Upper lobe of right lung (tissue), 1 donor: ENCODE results near the gene KDM1A. TPM values are rescaled to one million over a fixed set of nuclear protein-coding genes. Genes with fewer than 3 reads are reported as not detected.

Source experiments
- ATAC-seq: fragments of 200-7000 bp; cut with Tn5 transposase; one replicate; pipeline ENCODE4 v1.9.1; 2020; ENCODE audit warnings: mild to moderate bottlenecking, moderate library complexity
- DNase-seq: peaks from one replicate; pipeline ENCODE4 v3.0.0-alpha.2; 2020
- H3K27ac ChIP-seq: fragments of 200-600 bp; one replicate; pipeline ENCODE4 v1.8.0; 2022
- H3K27me3 ChIP-seq: fragments of 200-600 bp; one replicate; pipeline ENCODE4 v1.8.0; 2022; ENCODE audit warnings: mild to moderate bottlenecking
- H3K36me3 ChIP-seq: fragments of 200-600 bp; one replicate; pipeline ENCODE4 v1.8.0; 2022
- H3K4me1 ChIP-seq: fragments of 200-600 bp; one replicate; pipeline ENCODE4 v1.8.0; 2022
- H3K4me3 ChIP-seq: fragments of 200-600 bp; one replicate; pipeline ENCODE4 v1.8.0; 2022; ENCODE audit warnings: mild to moderate bottlenecking
- H3K9me3 ChIP-seq: fragments of 200-600 bp; one replicate; pipeline ENCODE4 v1.8.0; 2022
- CTCF ChIP-seq: fragments of 200-600 bp; IDR thresholded peaks from one replicate; pipeline ENCODE4 v1.8.0; 2022; ENCODE audit warnings: antibody characterized with exemption
- intact Hi-C: fragments of 100-400 bp; cut with DNase I; formaldehyde crosslinking; loops from one replicate; pipeline ENCODE4 v1.11.0; 2022
- long read RNA-seq: library from polyadenylated mRNA; unstranded; transcript quantifications from one replicate; pipeline ENCODE4 v2.0.0, GENCODE V29; 2021
- total RNA-seq: library from RNA; stranded (reverse); fragmentation: NEBNext Ultra II Directional; extraction: Animal tissue kit (Norgen Biotek cat#: 25700); gene quantifications from one replicate; pipeline ENCODE4 v1.2.1, GENCODE V29; 2021
- donor health status: DM: no; HTN: yes; CAD: no; lungs with severe emphysema.

The KDM1A gene
- total RNA-seq: 35.8 TPM
- long read RNA-seq, transcript KDM1A-201 (19 exons, 3,033 nt): major isoform, 68 of 190 reads
- long read RNA-seq, partial matches to known transcripts: 5 of 190 reads
- long read RNA-seq, other reads (novel, unspliced or antisense): 112 of 190 reads

GRCh38 chr1:23019094-23019862, at the start of gene KDM1A:
TSS of gene KDM1A (plus strand) at chr1:23019468. CDS start at chr1:23019597, 129 bp downstream.
- peak within 1 kb of the TSS; percentile 83 for H3K27ac ChIP-seq
- intact Hi-C loops: no loop called here
- no peaks in the 10 kb centered on the region for H3K36me3 ChIP-seq
- peak; percentile 99 for DNase-seq
- H3K27me3 ChIP-seq: no peaks in the 10 kb centered on the region
- TF ChIP-seq CTCF: no peak
- ATAC-seq: peak; percentile 99
- no peaks in the 10 kb centered on the region for H3K9me3 ChIP-seq
- peaks cover 11% of the 10 kb centered on the region for H3K4me1 ChIP-seq
- peak within 1 kb of the TSS; percentile 97 for H3K4me3 ChIP-seq

GRCh38 chr1:22970096-22970495, 49.2 kb upstream of the KDM1A start:
- no peak for DNase-seq
- H3K4me1 ChIP-seq: no peaks in the 10 kb centered on the region
- ATAC-seq: no peak
- TF ChIP-seq CTCF: no peak
- intact Hi-C loops: loop anchor here (10.0 kb wide), 1 partner anchor 225 kb away; no protein-coding TSS in a partner anchor
- H3K4me3 ChIP-seq: no peak overlapping the region
- no peaks in the 10 kb centered on the region for H3K9me3 ChIP-seq
- H3K36me3 ChIP-seq: no peaks in the 10 kb centered on the region
- peaks cover 41% of the 10 kb centered on the region for H3K27me3 ChIP-seq
- no peak overlapping the region for H3K27ac ChIP-seq

GRCh38 chr1:22971161-22971560, 48.1 kb upstream of the KDM1A start:
- ATAC-seq: no peak
- H3K27me3 ChIP-seq: peaks cover 41% of the 10 kb centered on the region
- H3K4me1 ChIP-seq: no peaks in the 10 kb centered on the region
- H3K4me3 ChIP-seq: no peak overlapping the region
- no peaks in the 10 kb centered on the region for H3K36me3 ChIP-seq
- intact Hi-C loops: loop anchor here (10.0 kb wide), 1 partner anchor 224 kb away; no protein-coding TSS in a partner anchor
- TF ChIP-seq CTCF: no peak
- DNase-seq: no peak
- no peaks in the 10 kb centered on the region for H3K9me3 ChIP-seq
- H3K27ac ChIP-seq: no peak overlapping the region

- intact Hi-C loops: loop anchor here (10.0 kb wide), 1 partner anchor 223 kb away; no protein-coding TSS in a partner anchor
- Histone ChIP-seq H3K36me3 (no peaks in the 10 kb centered on the region), H3K27me3 (peaks cover 41% of the 10 kb centered on the region), H3K4me3 (no peak overlapping the region), H3K27ac (no peak overlapping the region), H3K9me3 (no peaks in the 10 kb centered on the region), H3K4me1 (no peaks in the 10 kb centered on the region)
- ATAC-seq: no peak
- TF ChIP-seq CTCF: no peak
- DNase-seq: no peak
These were observed 47.5 kb upstream of the KDM1A start for GRCh38 chr1:22971611-22972405.

GRCh38 chr1:22972760-22973159, 46.5 kb upstream of the KDM1A start, which contains the start of gene LACTBL1:
TSS of gene LACTBL1 (minus strand) at chr1:22972866. CDS start at chr1:22972316, 550 bp downstream.
- Histone ChIP-seq H3K9me3 (no peaks in the 10 kb centered on the region), H3K4me3 (no peak within 1 kb of the TSS), H3K4me1 (no peaks in the 10 kb centered on the region), H3K27me3 (peaks cover 41% of the 10 kb centered on the region), H3K36me3 (no peaks in the 10 kb centered on the region), H3K27ac (no peak within 1 kb of the TSS)
- ATAC-seq (no peak), DNase-seq (no peak)
- intact Hi-C loops: loop anchor here (10.0 kb wide), 1 partner anchor 222 kb away; no protein-coding TSS in a partner anchor
- no peak for TF ChIP-seq CTCF
